HepG2 (cell line): ENCODE measurements around the gene NPBWR2. TPM values are rescaled to one million over a fixed set of nuclear protein-coding genes. Genes with fewer than 3 reads are reported as not detected.

Experiments used
- ATAC-seq: fragments of 200-7000 bp; cut with Tn5 transposase; 3 replicates; pipeline ENCODE4 v1.9.1; 2020; ENCODE audit warnings: mild to moderate bottlenecking, moderate library complexity
- BruUV-seq: library from RNA; stranded (reverse); fragments of 400-500 nt; replicated peaks from 2 replicates; lab custom pipeline; 2021; lab: Mats Ljungman, UMichigan
- CTCF ChIA-PET: fragments of 300-600 bp; formaldehyde crosslinking; extraction: SDS; loops from one replicate; lab custom pipeline; 2021; ENCODE audit warnings: low total read pairs, inconsistent platforms, low intra/inter-chr PET ratio; lab: Yijun Ruan, JAX
- POLR2A ChIA-PET: fragments of 350-600 bp; sonication (Branson Sonifier 250); formaldehyde crosslinking; loops from one replicate; lab custom pipeline; 2020; ENCODE audit warnings: antibody characterized with exemption, inconsistent platforms; lab: Yijun Ruan, JAX
- DNase-seq: peaks from one replicate; pipeline ENCODE4 v3.0.0-alpha.2; 2015; ENCODE audit warnings: low spot score
- FAIRE-seq: peaks from 3 replicates; lab custom pipeline; 2011; peaks lifted over from hg19 to GRCh38; lab: Jason Lieb, UNC
- H2AFZ ChIP-seq: one replicate; pipeline ENCODE4 v1.6.1; 2011; ENCODE audit warnings: low read length, inconsistent platforms
- H3K27ac ChIP-seq: fragments of 300-600 bp; 3 replicates; pipeline ENCODE4 v1.8.0; 2011; ENCODE audit warnings: mixed run types, mild to moderate bottlenecking, mixed read lengths, low read length, inconsistent platforms; ENCODE audit not compliant: insufficient read depth; ENCODE audit errors: extremely low read length
- H3K27me3 ChIP-seq, 2 experiments: fragments of 200-600 bp in 1 of 2; 2 replicates in 1 of 2; 3 replicates in 1 of 2; pipeline versions ENCODE4 v1.6.0 to v1.8.0; 2011; ENCODE audit warnings: low read length in 2 of 2, mild to moderate bottlenecking in 2 of 2, moderate library complexity in 2 of 2, inconsistent platforms in 1 of 2; ENCODE audit not compliant: insufficient read depth in 2 of 2, control insufficient read depth in 1 of 2
- H3K36me3 ChIP-seq, 2 experiments: fragments of 200-600 bp in 1 of 2; replicated peaks in 1 of 2; 2 replicates in 1 of 2; 3 replicates in 1 of 2; pipeline versions ENCODE4 v1.5.1 to v1.8.0; 2011; ENCODE audit warnings: low read length in 2 of 2, inconsistent platforms in 1 of 2; ENCODE audit not compliant: insufficient read depth in 2 of 2, control insufficient read depth in 1 of 2
- H3K4me1 ChIP-seq: 2 replicates; pipeline ENCODE4 v1.5.1; 2012; ENCODE audit warnings: low read length, inconsistent platforms; ENCODE audit not compliant: insufficient read depth
- H3K4me2 ChIP-seq: 2 replicates; pipeline ENCODE4 v1.6.0; 2011; ENCODE audit warnings: low read depth, low read length, inconsistent platforms
- H3K4me3 ChIP-seq, 3 experiments: fragments of 200-600 bp in 1 of 3; sonication (generic), shearing (Covaris generic) in 1 of 3; replicated peaks in 1 of 3; 2 replicates each; pipeline ENCODE4 v1.5.1; 2011 to 2016; ENCODE audit warnings: low read length in 3 of 3, inconsistent platforms in 2 of 3, low read depth in 2 of 3, mild to moderate bottlenecking in 2 of 3, control low read depth in 1 of 3, mixed read lengths in 1 of 3; ENCODE audit not compliant: insufficient read depth in 1 of 3
- H3K79me2 ChIP-seq: one replicate; pipeline ENCODE4 v1.6.1; 2011; ENCODE audit warnings: low read length, inconsistent platforms; ENCODE audit not compliant: insufficient read depth
- H3K9ac ChIP-seq: 2 replicates; pipeline ENCODE4 v1.6.0; 2011; ENCODE audit warnings: mild to moderate bottlenecking, low read depth, low read length, inconsistent platforms; ENCODE audit not compliant: insufficient read depth
- H3K9me3 ChIP-seq: 2 replicates; pipeline ENCODE4 v1.5.1; 2012; ENCODE audit warnings: mild to moderate bottlenecking, low read length
- H4K20me1 ChIP-seq: 2 replicates; pipeline ENCODE4 v1.6.0; 2011; ENCODE audit warnings: inconsistent platforms, mild to moderate bottlenecking, low read length, moderate library complexity; ENCODE audit not compliant: insufficient read depth
- ATM ChIP-seq: fragments of 450-650 bp; IDR thresholded peaks from 2 replicates; pipeline ENCODE4 v1.7.1; 2017; ENCODE audit warnings: mild to moderate bottlenecking, borderline replicate concordance
- CREB3 ChIP-seq: sonication (generic); formaldehyde crosslinking; IDR thresholded peaks from 2 replicates; pipeline ENCODE4 v1.5.0; 2020; ENCODE audit warnings: missing genetic modification reagents
- HOXA3 ChIP-seq: sonication (generic); formaldehyde crosslinking; IDR thresholded peaks from 2 replicates; pipeline ENCODE4 v1.5.0; 2020; ENCODE audit warnings: missing genetic modification reagents
- MEF2D ChIP-seq: sonication (generic); formaldehyde crosslinking; IDR thresholded peaks from 2 replicates; pipeline ENCODE4 v1.5.1; 2020; ENCODE audit warnings: mild to moderate bottlenecking, missing genetic modification reagents
- RFXAP ChIP-seq: sonication (generic); formaldehyde crosslinking; IDR thresholded peaks from 2 replicates; pipeline ENCODE4 v1.4.0; 2020; ENCODE audit warnings: missing genetic modification reagents, borderline replicate concordance
- RORA ChIP-seq: sonication (generic); formaldehyde crosslinking; IDR thresholded peaks from 2 replicates; pipeline ENCODE4 v1.5.0; 2020; ENCODE audit warnings: mild to moderate bottlenecking, missing genetic modification reagents, moderate library complexity
- ZBTB37 ChIP-seq: sonication (generic); formaldehyde crosslinking; IDR thresholded peaks from 2 replicates; pipeline ENCODE4 v1.4.0; 2020; ENCODE audit warnings: mild to moderate bottlenecking, missing genetic modification reagents
- ZNF331 ChIP-seq: sonication (generic); formaldehyde crosslinking; IDR thresholded peaks from 2 replicates; pipeline ENCODE4 v1.4.0; 2020; ENCODE audit warnings: missing genetic modification reagents
- ZNF337 ChIP-seq: sonication (generic); formaldehyde crosslinking; IDR thresholded peaks from 2 replicates; pipeline ENCODE4 v1.5.1; 2020; ENCODE audit warnings: missing genetic modification reagents, low read depth, mild to moderate bottlenecking, borderline replicate concordance
- ZNF747 ChIP-seq: sonication (generic); formaldehyde crosslinking; IDR thresholded peaks from 2 replicates; pipeline ENCODE4 v1.8.1; 2023; ENCODE audit warnings: missing genetic modification reagents, mild to moderate bottlenecking, borderline replicate concordance
- WGBS: methylation state at CpG from one replicate; pipeline ENCODE4 v1.1.6; 2017; ENCODE audit warnings: low lambda C conversion rate; 5-methylcytosine and 5-hydroxymethylcytosine counted together
- in situ Hi-C: cut with HindIII; loops from 2 replicates; pipeline ENCODE4 v1.10.0; 2017; ENCODE audit warnings: low pct_unique_long_range_greater_than_20kb; ENCODE audit not compliant: extremely low pct_ligation_motif_present
- intact Hi-C: fragments of 100-400 bp; cut with micrococcal nuclease; formaldehyde crosslinking; loops from one replicate; pipeline ENCODE4 v1.10.0; 2022; ENCODE audit not compliant: unreplicated experiment
- polyA plus RNA-seq, 8 experiments: library from polyadenylated mRNA; depleted of rRNA in 3 of 8; stranded (reverse) in 7 of 8; unstranded in 1 of 8; fragments of >200 nt; fragmentation: Illumina TruSeq in 4 of 8; extraction: Trizol in 4 of 8; gene quantifications; 2 replicates each; pipeline versions ENCODE4 v1.2.1 to v1.2.3, GENCODE V29; 2011 to 2016; ENCODE audit warnings: low read depth in 4 of 8, missing spikeins in 1 of 8, mixed read lengths in 1 of 8; ENCODE audit not compliant: insufficient read depth in 1 of 8
- total RNA-seq, 5 experiments: library from RNA; depleted of rRNA; stranded (reverse); fragments of >200 nt; fragmentation: Illumina TruSeq; extraction: Trizol; gene quantifications; 2 replicates each; pipeline ENCODE4 v1.2.3, GENCODE V29; 2016; ENCODE audit warnings: low read depth in 1 of 5
- TF ChIP-seq, protein P1 (sequence below): sonication (generic); formaldehyde crosslinking; IDR thresholded peaks from 2 replicates; pipeline ENCODE4 v1.5.1; 2020; ENCODE audit warnings: mild to moderate bottlenecking, missing genetic modification reagents
- TF ChIP-seq, protein P2 (sequence below): sonication (generic); formaldehyde crosslinking; IDR thresholded peaks from 2 replicates; pipeline ENCODE4 v1.4.0; 2020; ENCODE audit warnings: missing genetic modification reagents

NPBWR2 gene
- total and polyA plus RNA-seq, 2 of the 13 experiments (the other 11 are each of a cell fraction or from before 2014, with no cell fraction given) = not detected

DNA sequence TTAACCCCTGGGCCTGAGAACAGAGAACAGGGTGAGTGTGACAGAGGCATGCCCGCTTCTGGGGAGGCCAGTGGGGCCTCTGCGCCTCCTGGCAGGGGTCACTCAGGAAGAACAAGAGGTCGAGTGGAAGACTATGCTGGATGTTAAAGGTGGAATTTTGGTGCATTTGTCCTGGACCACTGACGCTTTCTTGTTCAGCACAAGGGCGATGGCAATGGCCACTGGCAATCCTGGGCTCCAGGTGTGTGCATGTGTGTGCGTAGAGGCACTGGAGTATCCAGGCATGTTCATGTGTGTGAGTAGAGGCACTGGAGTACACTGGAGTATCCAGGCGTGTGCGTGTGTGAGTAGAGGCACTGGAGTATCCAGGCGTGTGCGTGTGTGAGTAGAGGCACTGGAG, 23.5 kb upstream of the NPBWR2 start (continued):
- no peak for TF ChIP-seq CREB3

- H2AFZ ChIP-seq = no peak overlapping the region
- FAIRE-seq (no peak), ATAC-seq (no peak), DNase-seq (no peak)
- peaks cover 1 to 19% of the 10 kb centered on the region in 2 experiments; a peak in 3 of 5 replicates for H3K27me3 ChIP-seq
- no peaks in the 10 kb centered on the region for H3K79me2 ChIP-seq
- no peak overlapping the region for H3K4me3 ChIP-seq
- no TSS peak for BruUV-seq
- CTCF ChIA-PET = no interaction called here
- no peak overlapping the region for H3K4me2 ChIP-seq
- no peak for TF ChIP-seq RFXAP (CRISPR knock-in tag)
- TF ChIP-seq, protein P1, sequence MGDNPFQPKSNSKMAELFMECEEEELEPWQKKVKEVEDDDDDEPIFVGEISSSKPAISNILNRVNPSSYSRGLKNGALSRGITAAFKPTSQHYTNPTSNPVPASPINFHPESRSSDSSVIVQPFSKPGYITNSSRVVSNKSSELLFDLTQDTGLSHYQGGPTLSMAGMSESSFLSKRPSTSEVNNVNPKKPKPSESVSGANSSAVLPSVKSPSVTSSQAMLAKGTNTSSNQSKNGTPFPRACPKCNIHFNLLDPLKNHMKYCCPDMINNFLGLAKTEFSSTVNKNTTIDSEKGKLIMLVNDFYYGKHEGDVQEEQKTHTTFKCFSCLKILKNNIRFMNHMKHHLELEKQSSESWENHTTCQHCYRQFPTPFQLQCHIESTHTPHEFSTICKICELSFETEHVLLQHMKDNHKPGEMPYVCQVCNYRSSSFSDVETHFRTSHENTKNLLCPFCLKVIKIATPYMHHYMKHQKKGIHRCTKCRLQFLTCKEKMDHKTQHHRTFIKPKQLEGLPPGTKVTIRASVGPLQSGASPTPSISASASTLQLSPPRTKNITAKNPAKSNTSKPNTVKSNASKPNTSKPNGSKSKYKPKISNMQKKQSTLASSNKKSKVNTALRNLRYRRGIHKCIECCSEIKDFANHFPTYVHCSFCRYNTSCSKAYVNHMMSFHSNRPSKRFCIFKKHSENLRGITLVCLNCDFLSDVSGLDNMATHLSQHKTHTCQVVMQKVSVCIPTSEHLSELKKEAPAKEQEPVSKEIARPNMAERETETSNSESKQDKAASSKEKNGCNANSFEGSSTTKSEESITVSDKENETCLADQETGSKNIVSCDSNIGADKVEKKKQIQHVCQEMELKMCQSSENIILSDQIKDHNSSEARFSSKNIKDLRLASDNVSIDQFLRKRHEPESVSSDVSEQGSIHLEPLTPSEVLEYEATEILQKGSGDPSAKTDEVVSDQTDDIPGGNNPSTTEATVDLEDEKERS (CRISPR knock-in tag) = no peak
- no peak for TF ChIP-seq ZBTB37
- no peak for TF ChIP-seq HOXA3 (CRISPR knock-in tag)
- TF ChIP-seq ZNF331 (CRISPR knock-in tag) = no peak
- no peak for TF ChIP-seq ZNF337 (CRISPR knock-in tag)
- TF ChIP-seq ZNF747 (CRISPR knock-in tag) = no peak
- TF ChIP-seq RORA (CRISPR knock-in tag) = no peak
- TF ChIP-seq ATM = no peak
- no peak for TF ChIP-seq MEF2D (CRISPR knock-in tag)
- TF ChIP-seq, protein P2, sequence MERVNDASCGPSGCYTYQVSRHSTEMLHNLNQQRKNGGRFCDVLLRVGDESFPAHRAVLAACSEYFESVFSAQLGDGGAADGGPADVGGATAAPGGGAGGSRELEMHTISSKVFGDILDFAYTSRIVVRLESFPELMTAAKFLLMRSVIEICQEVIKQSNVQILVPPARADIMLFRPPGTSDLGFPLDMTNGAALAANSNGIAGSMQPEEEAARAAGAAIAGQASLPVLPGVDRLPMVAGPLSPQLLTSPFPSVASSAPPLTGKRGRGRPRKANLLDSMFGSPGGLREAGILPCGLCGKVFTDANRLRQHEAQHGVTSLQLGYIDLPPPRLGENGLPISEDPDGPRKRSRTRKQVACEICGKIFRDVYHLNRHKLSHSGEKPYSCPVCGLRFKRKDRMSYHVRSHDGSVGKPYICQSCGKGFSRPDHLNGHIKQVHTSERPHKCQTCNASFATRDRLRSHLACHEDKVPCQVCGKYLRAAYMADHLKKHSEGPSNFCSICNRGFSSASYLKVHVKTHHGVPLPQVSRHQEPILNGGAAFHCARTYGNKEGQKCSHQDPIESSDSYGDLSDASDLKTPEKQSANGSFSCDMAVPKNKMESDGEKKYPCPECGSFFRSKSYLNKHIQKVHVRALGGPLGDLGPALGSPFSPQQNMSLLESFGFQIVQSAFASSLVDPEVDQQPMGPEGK (CRISPR knock-in tag) = no peak
- TF ChIP-seq, all 625 proteins: peak for 0
- no peaks in the 10 kb centered on the region for H3K9me3 ChIP-seq
- intact Hi-C loops = no loop called here
- WGBS = 26% methylated on average over 5 of the region's 5 CpGs
- H3K36me3 ChIP-seq = no peaks in the 10 kb centered on the region
- in situ Hi-C loops = no loop called here
- POLR2A ChIA-PET = no interaction called here
- H4K20me1 ChIP-seq = no peaks in the 10 kb centered on the region
- no peak overlapping the region for H3K27ac ChIP-seq
- peaks cover 12% of the 10 kb centered on the region for H3K4me1 ChIP-seq
- H3K9ac ChIP-seq = no peak overlapping the region
Observed at GRCh38 chr20:64130271-64130670, 22.9 kb upstream of the NPBWR2 start.
